AG04450 (cell line): ENCODE data around the gene BSND. TPM values are rescaled to one million over a fixed set of nuclear protein-coding genes. Genes with fewer than 3 reads are reported as not detected.

Source experiments
- CTCF ChIA-PET: fragments of 300-600, 350-600 bp; formaldehyde crosslinking; extraction: SDS; loops from one replicate; lab custom pipeline; 2022; ENCODE audit warnings: antibody characterized with exemption, inconsistent platforms; lab: Charles Lee
- POLR2A ChIA-PET: fragments of 350-600 bp; formaldehyde crosslinking; extraction: SDS; loops from one replicate; lab custom pipeline; 2021; ENCODE audit warnings: antibody characterized with exemption, inconsistent platforms; lab: Yijun Ruan, JAX
- DNase-seq: peaks from one replicate; pipeline ENCODE4 v3.0.0-alpha.2; 2011; ENCODE audit warnings: low read depth, low spot score
- H3K27ac ChIP-seq: one replicate; pipeline ENCODE4 v1.5.1; 2012; ENCODE audit warnings: low read depth, low read length, control low read depth
- H3K27me3 ChIP-seq: one replicate; pipeline ENCODE4 v1.6.0; 2012; ENCODE audit warnings: low read length; ENCODE audit not compliant: control insufficient read depth, insufficient read depth
- H3K4me3 ChIP-seq: 2 replicates; pipeline ENCODE4 v1.5.1; 2011; ENCODE audit warnings: mild to moderate bottlenecking, low read depth, low read length, control low read depth
- H3K9me3 ChIP-seq: 2 replicates; pipeline ENCODE4 v1.5.1; 2012; ENCODE audit warnings: low read length; ENCODE audit not compliant: control insufficient read depth, insufficient read depth
- polyA plus RNA-seq: library from polyadenylated mRNA; depleted of rRNA; stranded (reverse); fragments of >200 nt; gene quantifications from 2 replicates; pipeline ENCODE4 v1.2.3, GENCODE V29; 2011
- TF ChIP-seq, protein P1 (sequence below): IDR thresholded peaks from 2 replicates; pipeline ENCODE4 v1.5.1; 2011; ENCODE audit warnings: low read depth, low read length, control low read depth, inconsistent platforms

The BSND gene
- polyA plus RNA-seq, 1 experiment, result not detected

DNA sequence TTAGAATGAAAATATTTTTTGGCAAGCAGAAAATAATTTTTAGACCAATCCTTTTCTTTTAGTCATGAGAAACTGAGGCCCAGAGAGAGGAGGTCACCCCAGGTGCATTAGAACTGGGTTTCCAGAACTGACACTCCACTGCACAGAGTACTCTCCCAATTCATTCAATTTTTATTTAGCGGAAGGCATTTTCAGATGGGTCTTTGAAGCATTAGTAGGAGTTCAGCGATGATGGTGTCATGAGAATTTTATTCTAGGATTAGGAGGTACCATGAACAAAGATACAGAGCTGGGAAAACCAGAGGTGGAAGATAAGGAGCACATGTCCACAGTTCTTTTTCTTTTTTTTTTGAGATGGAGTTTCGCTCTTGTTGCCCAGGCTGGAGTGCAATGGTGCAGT lies 42.9 kb downstream of the BSND start:
- no peak overlapping the region for H3K27ac ChIP-seq
- no peak overlapping the region for H3K4me3 ChIP-seq
- CTCF ChIA-PET, result no interaction called here
- TF ChIP-seq, protein P1, sequence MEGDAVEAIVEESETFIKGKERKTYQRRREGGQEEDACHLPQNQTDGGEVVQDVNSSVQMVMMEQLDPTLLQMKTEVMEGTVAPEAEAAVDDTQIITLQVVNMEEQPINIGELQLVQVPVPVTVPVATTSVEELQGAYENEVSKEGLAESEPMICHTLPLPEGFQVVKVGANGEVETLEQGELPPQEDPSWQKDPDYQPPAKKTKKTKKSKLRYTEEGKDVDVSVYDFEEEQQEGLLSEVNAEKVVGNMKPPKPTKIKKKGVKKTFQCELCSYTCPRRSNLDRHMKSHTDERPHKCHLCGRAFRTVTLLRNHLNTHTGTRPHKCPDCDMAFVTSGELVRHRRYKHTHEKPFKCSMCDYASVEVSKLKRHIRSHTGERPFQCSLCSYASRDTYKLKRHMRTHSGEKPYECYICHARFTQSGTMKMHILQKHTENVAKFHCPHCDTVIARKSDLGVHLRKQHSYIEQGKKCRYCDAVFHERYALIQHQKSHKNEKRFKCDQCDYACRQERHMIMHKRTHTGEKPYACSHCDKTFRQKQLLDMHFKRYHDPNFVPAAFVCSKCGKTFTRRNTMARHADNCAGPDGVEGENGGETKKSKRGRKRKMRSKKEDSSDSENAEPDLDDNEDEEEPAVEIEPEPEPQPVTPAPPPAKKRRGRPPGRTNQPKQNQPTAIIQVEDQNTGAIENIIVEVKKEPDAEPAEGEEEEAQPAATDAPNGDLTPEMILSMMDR, result no peak
- peaks cover 68% of the 10 kb centered on the region for H3K27me3 ChIP-seq
- H3K9me3 ChIP-seq, result no peaks in the 10 kb centered on the region; the same call in 1 of the 2 replicates
- POLR2A ChIA-PET, result no interaction called here
- no peak for DNase-seq

DNA sequence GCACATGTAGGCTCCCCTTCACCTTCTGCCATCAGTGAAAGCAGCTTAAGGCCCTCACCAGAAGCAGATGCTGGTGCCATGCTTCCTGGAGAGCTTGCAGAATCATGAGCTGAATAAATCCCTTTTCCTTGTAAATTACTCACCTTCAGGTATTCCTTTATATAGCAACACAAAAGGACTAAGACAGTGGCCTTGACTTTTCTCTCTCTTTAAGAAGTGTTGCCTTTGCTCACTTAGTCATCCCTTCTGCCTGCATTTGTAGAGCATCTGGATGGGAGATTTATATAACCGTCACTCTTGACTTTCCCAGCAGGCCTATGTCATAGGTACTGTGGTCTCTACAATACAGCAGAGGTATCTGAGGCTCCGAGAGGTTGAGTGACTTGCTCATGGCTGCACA lies 44.3 kb downstream of the BSND start:
- no peak for DNase-seq
- POLR2A ChIA-PET, result no interaction called here

DNA sequence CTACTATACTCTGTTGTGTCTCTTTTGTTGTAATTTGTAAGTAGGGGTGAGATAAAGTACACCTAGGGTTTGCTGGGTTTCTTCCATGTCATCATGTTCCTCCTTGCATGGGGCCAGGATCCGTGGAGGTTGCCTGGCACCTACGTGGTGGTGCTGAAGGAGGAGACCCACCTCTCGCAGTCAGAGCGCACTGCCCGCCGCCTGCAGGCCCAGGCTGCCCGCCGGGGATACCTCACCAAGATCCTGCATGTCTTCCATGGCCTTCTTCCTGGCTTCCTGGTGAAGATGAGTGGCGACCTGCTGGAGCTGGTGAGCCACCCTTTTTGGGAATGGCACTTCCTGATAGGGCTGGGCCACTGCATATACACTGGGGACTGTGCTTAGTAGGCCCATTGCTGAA lies 45.0 kb downstream of the BSND start:
- no peak overlapping the region for H3K4me3 ChIP-seq
- H3K27ac ChIP-seq, result no peak overlapping the region
- H3K9me3 ChIP-seq, result no peaks in the 10 kb centered on the region; the same call in 1 of the 2 replicates
- TF ChIP-seq, protein P1, result no peak
- ChIA-PET CTCF (interaction anchor here (1.1 kb wide), 1 partner anchor 99 kb away, joined by 5 read pairs; no protein-coding TSS in a partner anchor), POLR2A (no interaction called here)
- no peak for DNase-seq
- peaks cover 56% of the 10 kb centered on the region for H3K27me3 ChIP-seq

More for the DNA sequence above, 44.3 kb downstream of the BSND start:
- peaks cover 60% of the 10 kb centered on the region for H3K27me3 ChIP-seq
- CTCF ChIA-PET, result interaction anchor here (1.1 to 1.2 kb wide), 2 partner anchors 21 to 98 kb away, joined by 4 to 5 read pairs; no protein-coding TSS in a partner anchor
- H3K9me3 ChIP-seq, result no peaks in the 10 kb centered on the region; the same call in 1 of the 2 replicates
- TF ChIP-seq, protein P1, result no peak
- H3K27ac ChIP-seq, result no peak overlapping the region
- H3K4me3 ChIP-seq, result no peak overlapping the region

DNA sequence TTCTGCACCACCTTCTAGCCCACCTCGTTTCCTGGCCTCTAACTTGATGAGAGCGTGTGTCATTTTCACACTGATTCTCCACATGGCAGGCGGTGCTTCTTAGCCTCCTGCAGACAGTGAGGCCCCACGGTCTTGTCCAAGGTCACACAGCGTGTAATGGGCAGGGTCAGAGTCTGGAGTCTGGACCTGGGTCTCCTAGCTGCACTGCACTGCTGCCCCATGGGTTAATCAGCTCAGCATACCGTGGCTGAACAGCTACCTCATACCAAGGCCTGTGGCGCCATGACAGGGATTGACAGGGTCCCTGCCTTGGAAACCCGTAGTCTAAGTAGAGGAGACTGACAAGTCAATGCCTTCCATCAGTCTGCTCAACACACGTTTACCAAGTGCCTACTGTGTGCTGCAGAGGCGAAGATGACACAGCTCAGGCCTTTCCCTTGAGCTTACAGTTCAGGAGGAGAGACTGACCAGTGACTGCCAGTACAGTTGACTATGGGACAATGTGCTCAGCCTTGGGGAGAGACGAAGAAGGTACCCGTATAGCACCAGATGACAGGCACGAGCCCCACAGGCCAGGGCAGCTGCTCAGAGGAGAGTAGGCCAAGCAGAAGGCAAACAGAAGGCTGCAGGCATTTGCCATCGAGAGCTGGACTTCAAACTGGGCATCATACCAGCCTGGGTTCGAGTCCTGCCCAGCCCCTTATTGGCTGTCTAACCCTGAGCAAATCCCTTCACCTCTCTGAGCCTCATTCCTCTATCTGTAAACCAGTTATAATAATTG lies 46.1 kb downstream of the BSND start:
- H3K27me3 ChIP-seq, result peaks cover 45% of the 10 kb centered on the region
- no peak for DNase-seq

More for the DNA sequence above, 46.1 kb downstream of the BSND start:
- ChIA-PET CTCF (interaction anchor here (2.1 kb wide), 1 partner anchor 23 kb away, joined by 6 read pairs; no protein-coding TSS in a partner anchor), POLR2A (no interaction called here)
- no peak overlapping the region for H3K4me3 ChIP-seq
- TF ChIP-seq, protein P1, result no peak
- no peaks in the 10 kb centered on the region; the same call in 1 of the 2 replicates for H3K9me3 ChIP-seq
- no peak overlapping the region for H3K27ac ChIP-seq
